ENCODE results near the gene LMNB1.

GRCh38 chr5:126830061-126830460, 53.1 kb downstream of the LMNB1 start:
- TF ChIP-seq CTCF (IDR thresholded peaks at IDR 0.05) = no peak
- TF ChIP-seq POLR2A (IDR thresholded peaks at IDR 0.05) = no peak
- no peak for TF ChIP-seq EP300 (IDR thresholded peaks at IDR 0.05)

All from upper lobe of left lung (tissue), 4 donors.